Tibial artery (tissue), 4 donors: Measurements from ENCODE around the gene FAM209A.

Experiments used
- DNase-seq, 2 donors: peaks; one replicate each; pipeline ENCODE4 v3.0.0-alpha.2; 2019
- H3K27ac ChIP-seq, 2 donors: fragments of 200-600 bp; sonication (generic) in 1 of 2; 1 replicate in 1 of 2; 2 replicates in 1 of 2; pipeline ENCODE4 v1.5.1; 2018 to 2019; ENCODE audit warnings: mild to moderate bottlenecking in 1 of 2
- H3K27me3 ChIP-seq, 2 donors: fragments of 200-600 bp; sonication (generic) in 1 of 2; one replicate each; pipeline versions ENCODE4 v1.5.1 to v1.6.0; 2016 to 2019
- H3K36me3 ChIP-seq, 3 donors: fragments of 200-600 bp; sonication (generic) in 2 of 3; one replicate each; pipeline ENCODE4 v1.5.1; 2016 to 2019; ENCODE audit warnings: mild to moderate bottlenecking in 2 of 3
- H3K4me1 ChIP-seq, 4 donors: fragments of 200-600 bp; sonication (generic) in 2 of 4; 1 replicate in 3 of 4; 2 replicates in 1 of 4; pipeline ENCODE4 v1.5.1; 2016 to 2019
- H3K4me3 ChIP-seq, 2 donors: fragments of 200-600 bp; sonication (generic) in 1 of 2; 1 replicate in 1 of 2; 2 replicates in 1 of 2; pipeline ENCODE4 v1.5.1; 2018 to 2019; ENCODE audit warnings: mild to moderate bottlenecking in 2 of 2
- H3K9me3 ChIP-seq, 3 donors: fragments of 200-600 bp; sonication (generic) in 1 of 3; one replicate each; pipeline ENCODE4 v1.5.1; 2016 to 2019
- intact Hi-C: fragments of 100-400 bp; cut with DNase I; formaldehyde crosslinking; loops from one replicate; pipeline ENCODE4 v1.15.0; 2023; ENCODE audit warnings: low total_unique reads
- TF ChIP-seq, protein P1 (sequence below), 2 experiments: fragments of 200-600 bp in 1 of 2; fragments of 450-650 bp in 1 of 2; IDR thresholded peaks; one replicate each; pipeline ENCODE4 v1.5.1; 2017 to 2019; ENCODE audit warnings: antibody characterized with exemption in 2 of 2, mild to moderate bottlenecking in 1 of 2, moderate library complexity in 1 of 2

FAM209A gene

GRCh38 chr20:56573986-56574385, 49.4 kb downstream of the FAM209A start:
- Histone ChIP-seq H3K4me3 (no peak overlapping the region), H3K27ac (no peak overlapping the region), H3K27me3 (no peaks in the 10 kb centered on the region), H3K9me3 (no peaks in the 10 kb centered on the region), H3K4me1 (no peaks in the 10 kb centered on the region), H3K36me3 (no peaks in the 10 kb centered on the region)
- intact Hi-C loops = no loop called here
- no peak for DNase-seq
- TF ChIP-seq, protein P1, sequence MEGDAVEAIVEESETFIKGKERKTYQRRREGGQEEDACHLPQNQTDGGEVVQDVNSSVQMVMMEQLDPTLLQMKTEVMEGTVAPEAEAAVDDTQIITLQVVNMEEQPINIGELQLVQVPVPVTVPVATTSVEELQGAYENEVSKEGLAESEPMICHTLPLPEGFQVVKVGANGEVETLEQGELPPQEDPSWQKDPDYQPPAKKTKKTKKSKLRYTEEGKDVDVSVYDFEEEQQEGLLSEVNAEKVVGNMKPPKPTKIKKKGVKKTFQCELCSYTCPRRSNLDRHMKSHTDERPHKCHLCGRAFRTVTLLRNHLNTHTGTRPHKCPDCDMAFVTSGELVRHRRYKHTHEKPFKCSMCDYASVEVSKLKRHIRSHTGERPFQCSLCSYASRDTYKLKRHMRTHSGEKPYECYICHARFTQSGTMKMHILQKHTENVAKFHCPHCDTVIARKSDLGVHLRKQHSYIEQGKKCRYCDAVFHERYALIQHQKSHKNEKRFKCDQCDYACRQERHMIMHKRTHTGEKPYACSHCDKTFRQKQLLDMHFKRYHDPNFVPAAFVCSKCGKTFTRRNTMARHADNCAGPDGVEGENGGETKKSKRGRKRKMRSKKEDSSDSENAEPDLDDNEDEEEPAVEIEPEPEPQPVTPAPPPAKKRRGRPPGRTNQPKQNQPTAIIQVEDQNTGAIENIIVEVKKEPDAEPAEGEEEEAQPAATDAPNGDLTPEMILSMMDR (IDR thresholded peaks at IDR 0.05) = no peak

GRCh38 chr20:56574531-56575142, 50.1 kb downstream of the FAM209A start:
- H3K4me3 ChIP-seq = no peak overlapping the region
- no peaks in the 10 kb centered on the region for H3K4me1 ChIP-seq
- peaks cover 0 to 3% of the 10 kb centered on the region in 2 donors for H3K27me3 ChIP-seq
- TF ChIP-seq, protein P1 (IDR thresholded peaks at IDR 0.05) = no peak
- H3K27ac ChIP-seq = no peak overlapping the region
- intact Hi-C loops = no loop called here
- no peaks in the 10 kb centered on the region for H3K9me3 ChIP-seq
- H3K36me3 ChIP-seq = no peaks in the 10 kb centered on the region
- no peak for DNase-seq

DNA sequence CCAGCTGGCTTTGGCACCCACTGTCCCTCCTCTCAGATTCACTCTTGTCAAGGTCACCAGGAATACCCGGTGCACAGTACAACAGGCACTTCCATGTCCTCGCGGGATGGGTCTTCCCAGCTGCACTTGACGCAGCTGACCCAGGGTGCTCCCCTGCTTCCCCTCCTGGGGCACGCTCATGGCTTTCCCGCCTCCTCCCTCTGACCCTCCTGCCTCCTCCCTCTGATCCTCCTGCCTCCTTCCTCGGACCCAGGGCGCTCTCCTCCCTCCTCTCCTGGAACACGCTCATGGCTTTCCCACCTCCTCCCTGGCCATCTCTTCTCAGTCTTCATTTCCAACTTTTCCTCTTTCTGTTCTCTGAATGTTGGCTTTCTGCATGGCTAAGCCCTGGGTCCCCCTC, 50.6 kb downstream of the FAM209A start:
- no peaks in the 10 kb centered on the region for H3K4me1 ChIP-seq
- no peak overlapping the region for H3K27ac ChIP-seq
- TF ChIP-seq, protein P1 (IDR thresholded peaks at IDR 0.05) = no peak
- H3K4me3 ChIP-seq = no peak overlapping the region
- intact Hi-C loops = no loop called here
- H3K9me3 ChIP-seq = no peaks in the 10 kb centered on the region
- no peak for DNase-seq
- H3K36me3 ChIP-seq = no peaks in the 10 kb centered on the region
- peaks cover 0 to 5% of the 10 kb centered on the region in 2 donors for H3K27me3 ChIP-seq
